ENCODE results near the gene PHF12.
A peak's percentile ranks its signal among the peaks of the same experiment; 100 is the strongest.
"Not testable (repeated sequence)": the region's sequence is repeated elsewhere in the genome, so short reads cannot be mapped to it uniquely, and the experiment has no call there.

Gene PHF12

GRCh38 chr17:28900986-28901726 is 50.2 kb downstream of the PHF12 start:
- Histone ChIP-seq H3K9me3 (ENCODE audit: control insufficient read depth, insufficient read depth, low read length) (no peaks in the 10 kb centered on the region), H3K9ac (ENCODE audit: low read depth, low read length) (no peak overlapping the region), H3K27ac (ENCODE audit: low read depth, low read length) (no peak overlapping the region), H3K4me3 (ENCODE audit: low read depth, low read length) (no peak overlapping the region; the same call in 1 of the 2 replicates), H3K4me1 (ENCODE audit: control insufficient read depth, insufficient read depth, low read length) (peaks cover 19% of the 10 kb centered on the region), H3K27me3 (ENCODE audit: control insufficient read depth, insufficient read depth, low read length) (no peaks in the 10 kb centered on the region), H3K36me3 (ENCODE audit: control insufficient read depth, insufficient read depth, low read length) (peaks cover 24% of the 10 kb centered on the region)

GRCh38 chr17:28899212-28899815 is 52.0 kb downstream of the PHF12 start:
- peaks cover 25% of the 10 kb centered on the region for H3K4me1 ChIP-seq (ENCODE audit: control insufficient read depth, insufficient read depth, low read length)
- H3K9me3 ChIP-seq (ENCODE audit: control insufficient read depth, insufficient read depth, low read length), result no peaks in the 10 kb centered on the region
- peaks cover 14% of the 10 kb centered on the region for H3K36me3 ChIP-seq (ENCODE audit: control insufficient read depth, insufficient read depth, low read length)
- H3K4me3 ChIP-seq (ENCODE audit: low read depth, low read length), result no peak overlapping the region
- H3K27me3 ChIP-seq (ENCODE audit: control insufficient read depth, insufficient read depth, low read length), result no peaks in the 10 kb centered on the region
- no peak overlapping the region for H3K27ac ChIP-seq (ENCODE audit: low read depth, low read length)
- no peak overlapping the region for H3K9ac ChIP-seq (ENCODE audit: low read depth, low read length)

GRCh38 chr17:28898527-28898955 is 52.8 kb downstream of the PHF12 start:
- Histone ChIP-seq H3K4me3 (ENCODE audit: low read depth, low read length) (no peak overlapping the region), H3K27ac (ENCODE audit: low read depth, low read length) (no peak overlapping the region), H3K9ac (ENCODE audit: low read depth, low read length) (no peak overlapping the region), H3K36me3 (ENCODE audit: control insufficient read depth, insufficient read depth, low read length) (peaks cover 14% of the 10 kb centered on the region), H3K27me3 (ENCODE audit: control insufficient read depth, insufficient read depth, low read length) (no peaks in the 10 kb centered on the region), H3K9me3 (ENCODE audit: control insufficient read depth, insufficient read depth, low read length) (no peaks in the 10 kb centered on the region), H3K4me1 (ENCODE audit: control insufficient read depth, insufficient read depth, low read length) (peaks cover 25% of the 10 kb centered on the region)

- peaks cover 14% of the 10 kb centered on the region for H3K36me3 ChIP-seq (ENCODE audit: control insufficient read depth, insufficient read depth, low read length)
- no peaks in the 10 kb centered on the region for H3K27me3 ChIP-seq (ENCODE audit: control insufficient read depth, insufficient read depth, low read length)
- no peaks in the 10 kb centered on the region for H3K9me3 ChIP-seq (ENCODE audit: control insufficient read depth, insufficient read depth, low read length)
- H3K4me3 ChIP-seq (ENCODE audit: low read depth, low read length), result peak overlapping the region; percentile 80
- no peak overlapping the region for H3K9ac ChIP-seq (ENCODE audit: low read depth, low read length)
- H3K27ac ChIP-seq (ENCODE audit: low read depth, low read length), result peak overlapping the region; percentile 88
- H3K4me1 ChIP-seq (ENCODE audit: control insufficient read depth, insufficient read depth, low read length), result peaks cover 22% of the 10 kb centered on the region
Measured at GRCh38 chr17:28897769-28898526, 53.4 kb downstream of the PHF12 start.

- H3K27ac ChIP-seq (ENCODE audit: low read depth, low read length), result peak within 1 kb of the TSS; percentile 88
- H3K36me3 ChIP-seq (ENCODE audit: control insufficient read depth, insufficient read depth, low read length), result peaks cover 14% of the 10 kb centered on the region
- H3K9ac ChIP-seq (ENCODE audit: low read depth, low read length), result peak within 1 kb of the TSS; percentile 69
- no peaks in the 10 kb centered on the region for H3K9me3 ChIP-seq (ENCODE audit: control insufficient read depth, insufficient read depth, low read length)
- peak within 1 kb of the TSS; percentile 80 for H3K4me3 ChIP-seq (ENCODE audit: low read depth, low read length)
- H3K4me1 ChIP-seq (ENCODE audit: control insufficient read depth, insufficient read depth, low read length), result peaks cover 22% of the 10 kb centered on the region
- H3K27me3 ChIP-seq (ENCODE audit: control insufficient read depth, insufficient read depth, low read length), result no peaks in the 10 kb centered on the region
Measured at GRCh38 chr17:28896884-28897768, 54.2 kb downstream of the PHF12 start, which contains the start of gene FLOT2. Gene FLOT2, minus strand, starts transcription at chr17:28897733. Its CDS starts 159 bp downstream, at chr17:28897574.

- Histone ChIP-seq H3K27ac (ENCODE audit: low read depth, low read length) (peak overlapping the region; percentile 88), H3K9ac (ENCODE audit: low read depth, low read length) (peak overlapping the region; percentile 69; the same call in 1 of the 2 replicates), H3K4me1 (ENCODE audit: control insufficient read depth, insufficient read depth, low read length) (peaks cover 16% of the 10 kb centered on the region), H3K9me3 (ENCODE audit: control insufficient read depth, insufficient read depth, low read length) (no peaks in the 10 kb centered on the region), H3K27me3 (ENCODE audit: control insufficient read depth, insufficient read depth, low read length) (no peaks in the 10 kb centered on the region), H3K36me3 (ENCODE audit: control insufficient read depth, insufficient read depth, low read length) (peaks cover 14% of the 10 kb centered on the region), H3K4me3 (ENCODE audit: low read depth, low read length) (peak overlapping the region; percentile 80)
Measured at GRCh38 chr17:28896491-28896883, 54.8 kb downstream of the PHF12 start.

GRCh38 chr17:28895794-28896447 is 55.4 kb downstream of the PHF12 start:
- Histone ChIP-seq H3K36me3 (ENCODE audit: control insufficient read depth, insufficient read depth, low read length) (peaks cover 14% of the 10 kb centered on the region), H3K27ac (ENCODE audit: low read depth, low read length) (no peak overlapping the region), H3K9me3 (ENCODE audit: control insufficient read depth, insufficient read depth, low read length) (no peaks in the 10 kb centered on the region), H3K27me3 (ENCODE audit: control insufficient read depth, insufficient read depth, low read length) (no peaks in the 10 kb centered on the region), H3K4me1 (ENCODE audit: control insufficient read depth, insufficient read depth, low read length) (peaks cover 16% of the 10 kb centered on the region), H3K4me3 (ENCODE audit: low read depth, low read length) (peak overlapping the region; percentile 80), H3K9ac (ENCODE audit: low read depth, low read length) (no peak overlapping the region)

- H3K9ac ChIP-seq (ENCODE audit: low read depth, low read length); H3K36me3 ChIP-seq (ENCODE audit: control insufficient read depth, insufficient read depth, low read length); H3K27me3 ChIP-seq (ENCODE audit: control insufficient read depth, insufficient read depth, low read length); H3K27ac ChIP-seq (ENCODE audit: low read depth, low read length); H3K4me3 ChIP-seq (ENCODE audit: low read depth, low read length); H3K9me3 ChIP-seq (ENCODE audit: control insufficient read depth, insufficient read depth, low read length): not testable (repeated sequence)
- peaks cover 16% of the 10 kb centered on the region for H3K4me1 ChIP-seq (ENCODE audit: control insufficient read depth, insufficient read depth, low read length)
Measured at GRCh38 chr17:28893248-28894183, 57.8 kb downstream of the PHF12 start.

- Histone ChIP-seq H3K27me3 (ENCODE audit: control insufficient read depth, insufficient read depth, low read length) (no peaks in the 10 kb centered on the region), H3K9me3 (ENCODE audit: control insufficient read depth, insufficient read depth, low read length) (no peaks in the 10 kb centered on the region), H3K4me3 (ENCODE audit: low read depth, low read length) (no peak overlapping the region), H3K4me1 (ENCODE audit: control insufficient read depth, insufficient read depth, low read length) (peaks cover 14% of the 10 kb centered on the region), H3K27ac (ENCODE audit: low read depth, low read length) (no peak overlapping the region), H3K9ac (ENCODE audit: low read depth, low read length) (no peak overlapping the region), H3K36me3 (ENCODE audit: control insufficient read depth, insufficient read depth, low read length) (no peaks in the 10 kb centered on the region; the same call in 1 of the 2 replicates)
Measured at GRCh38 chr17:28892024-28892423, 59.3 kb downstream of the PHF12 start.
